H1 (cell line): Measurements from ENCODE around the gene ZFPL1. TPM values are rescaled to one million over a fixed set of nuclear protein-coding genes. Genes with fewer than 3 reads are reported as not detected.

Experiments used
- CTCF ChIA-PET: fragments of 300-600 bp; sonication (Branson Sonifier 250); formaldehyde crosslinking; loops from one replicate; lab custom pipeline; 2021; ENCODE audit not compliant: partially characterized antibody; lab: Charles Lee
- POLR2A ChIA-PET: fragments of 300-600 bp; sonication (Branson Sonifier 250); formaldehyde crosslinking; loops from one replicate; lab custom pipeline; 2021; ENCODE audit warnings: inconsistent platforms; ENCODE audit not compliant: partially characterized antibody; lab: Charles Lee
- DNase-seq, 2 experiments: peaks; one replicate each; pipeline versions ENCODE4 v3.0.0 to v3.0.0-alpha.2; 2010 to 2022; ENCODE audit warnings: low spot score in 2 of 2, low read depth in 1 of 2, mixed read lengths in 1 of 2
- FAIRE-seq: peaks from 2 replicates; lab custom pipeline; 2011; peaks lifted over from hg19 to GRCh38; lab: Jason Lieb, UNC
- H2AFZ ChIP-seq: 2 replicates; pipeline ENCODE4 v1.8.1; 2012; ENCODE audit warnings: low read length, inconsistent platforms
- H2AK5ac ChIP-seq: 2 replicates; pipeline ENCODE4 v1.6.1; 2013; ENCODE audit warnings: low read depth, low read length
- H2BK120ac ChIP-seq: replicated peaks from 2 replicates; pipeline ENCODE3; 2013; ENCODE audit warnings: low read depth, low read length, inconsistent platforms
- H2BK12ac ChIP-seq: 2 replicates; pipeline ENCODE4 v1.6.1; 2013; ENCODE audit warnings: low read depth, low read length
- H2BK15ac ChIP-seq: 2 replicates; pipeline ENCODE4 v1.6.1; 2013; ENCODE audit warnings: low read length
- H2BK20ac ChIP-seq: 2 replicates; pipeline ENCODE4 v1.6.1; 2013; ENCODE audit warnings: low read length
- H2BK5ac ChIP-seq: 2 replicates; pipeline ENCODE4 v1.6.1; 2013; ENCODE audit warnings: low read depth, low read length
- H3K14ac ChIP-seq: 2 replicates; pipeline ENCODE4 v1.6.1; 2013; ENCODE audit warnings: inconsistent platforms; ENCODE audit not compliant: insufficient read length
- H3K18ac ChIP-seq: 2 replicates; pipeline ENCODE4 v1.6.1; 2013; ENCODE audit warnings: low read length; ENCODE audit errors: extremely low read depth
- H3K23ac ChIP-seq: 2 replicates; pipeline ENCODE4 v1.6.1; 2013; ENCODE audit warnings: inconsistent platforms; ENCODE audit not compliant: insufficient read length
- H3K23me2 ChIP-seq: 2 replicates; pipeline ENCODE4 v1.6.1; 2013; ENCODE audit warnings: low read depth, low read length
- H3K27ac ChIP-seq: 2 replicates; pipeline ENCODE4 v1.6.1; 2011; ENCODE audit warnings: low read depth, low read length, inconsistent platforms
- H3K27me3 ChIP-seq, 4 experiments: replicated peaks in 1 of 4; 1 replicate in 1 of 4; 2 replicates in 3 of 4; pipeline versions ENCODE4 v1.6.1 to v1.8.1; 2011 to 2013; ENCODE audit warnings: low read length in 3 of 4, mild to moderate bottlenecking in 3 of 4, inconsistent platforms in 2 of 4, mixed read lengths in 2 of 4, moderate library complexity in 1 of 4; ENCODE audit not compliant: control insufficient read depth in 3 of 4, insufficient read depth in 3 of 4; ENCODE audit errors: extremely low read depth in 1 of 4
- H3K36me3 ChIP-seq, 4 experiments: 2 replicates each; pipeline versions ENCODE4 v1.6.1 to v1.8.1; 2011 to 2013; ENCODE audit warnings: mild to moderate bottlenecking in 4 of 4, low read length in 3 of 4, moderate library complexity in 2 of 4, control low read depth in 1 of 4, inconsistent platforms in 1 of 4; ENCODE audit not compliant: insufficient read depth in 4 of 4, control insufficient read depth in 2 of 4
- H3K4ac ChIP-seq: replicated peaks from 2 replicates; pipeline ENCODE3; 2013; ENCODE audit warnings: low read length, low read depth, mixed read lengths, inconsistent platforms; ENCODE audit not compliant: insufficient read length
- H3K4me1 ChIP-seq, 4 experiments: replicated peaks in 1 of 4; 1 replicate in 1 of 4; 2 replicates in 3 of 4; pipeline versions ENCODE4 v1.6.1 to v1.8.1; 2011 to 2013; ENCODE audit warnings: low read length in 3 of 4, inconsistent platforms in 2 of 4, mixed read lengths in 1 of 4; ENCODE audit not compliant: insufficient read depth in 4 of 4, control insufficient read depth in 3 of 4
- H3K4me2 ChIP-seq, 2 experiments: 2 replicates each; pipeline versions ENCODE4 v1.6.1 to v1.8.1; 2011 to 2013; ENCODE audit warnings: low read depth in 2 of 2, low read length in 2 of 2, control low read depth in 1 of 2, inconsistent platforms in 1 of 2, mild to moderate bottlenecking in 1 of 2; ENCODE audit not compliant: insufficient read depth in 1 of 2
- H3K4me3 ChIP-seq, 4 experiments: fragments of 200-600, 300-600 bp in 1 of 4; sonication (generic), shearing (Covaris generic), sonication (Bioruptor Twin) in 1 of 4; 2 replicates each; pipeline versions ENCODE4 v1.5.1 to v1.8.1; 2011 to 2016; ENCODE audit warnings: low read length in 4 of 4, low read depth in 3 of 4, control low read depth in 2 of 4, inconsistent platforms in 2 of 4, mild to moderate bottlenecking in 2 of 4, mixed read lengths in 1 of 4, moderate library complexity in 1 of 4; ENCODE audit not compliant: insufficient read depth in 2 of 4; ENCODE audit errors: extremely low read depth in 1 of 4
- H3K56ac ChIP-seq: replicated peaks from 2 replicates; pipeline ENCODE3; 2013; ENCODE audit warnings: low read depth, mild to moderate bottlenecking, mixed read lengths, low read length, inconsistent platforms; ENCODE audit not compliant: insufficient read length
- H3K79me1 ChIP-seq: 2 replicates; pipeline ENCODE4 v1.6.1; 2013; ENCODE audit warnings: low read depth, low read length, control low read depth
- H3K79me2 ChIP-seq, 2 experiments: 2 replicates each; pipeline versions ENCODE4 v1.6.1 to v1.8.1; 2012 to 2013; ENCODE audit warnings: low read length in 2 of 2, mild to moderate bottlenecking in 2 of 2, inconsistent platforms in 1 of 2; ENCODE audit not compliant: insufficient read depth in 2 of 2, control insufficient read depth in 1 of 2
- H3K9ac ChIP-seq, 4 experiments: replicated peaks in 1 of 4; 1 replicate in 1 of 4; 2 replicates in 3 of 4; pipeline versions ENCODE4 v1.6.1 to v1.8.1; 2011 to 2013; ENCODE audit warnings: low read depth in 3 of 4, low read length in 3 of 4, control low read depth in 2 of 4, mild to moderate bottlenecking in 2 of 4, moderate library complexity in 2 of 4, inconsistent platforms in 1 of 4; ENCODE audit errors: extremely low read depth in 1 of 4
- H3K9me3 ChIP-seq, 2 experiments: 2 replicates each; pipeline versions ENCODE4 v1.6.1 to v1.8.1; 2012 to 2013; ENCODE audit warnings: mild to moderate bottlenecking in 2 of 2, moderate library complexity in 2 of 2, control low read depth in 1 of 2, inconsistent platforms in 1 of 2, low read depth in 1 of 2, low read length in 1 of 2, mixed read lengths in 1 of 2; ENCODE audit not compliant: insufficient read depth in 2 of 2
- H4K20me1 ChIP-seq, 2 experiments: replicated peaks in 1 of 2; 2 replicates each; pipeline versions ENCODE3 to v1.8.1; 2011 to 2013; ENCODE audit warnings: inconsistent platforms in 2 of 2, low read length in 2 of 2, mild to moderate bottlenecking in 1 of 2; ENCODE audit not compliant: insufficient read depth in 2 of 2, control insufficient read depth in 1 of 2
- H4K5ac ChIP-seq: 2 replicates; pipeline ENCODE4 v1.6.1; 2013; ENCODE audit warnings: low read length, low read depth, mixed read lengths, inconsistent platforms; ENCODE audit not compliant: insufficient read length
- H4K8ac ChIP-seq: 2 replicates; pipeline ENCODE4 v1.8.0; 2013; ENCODE audit warnings: mild to moderate bottlenecking, moderate library complexity, low read length, inconsistent platforms; ENCODE audit not compliant: insufficient read depth; ENCODE audit errors: extremely low read depth
- H4K91ac ChIP-seq: replicated peaks from 2 replicates; pipeline ENCODE3; 2013; ENCODE audit warnings: low read length, mixed read lengths, inconsistent platforms; ENCODE audit not compliant: insufficient read length
- CREB1 ChIP-seq: IDR thresholded peaks from 2 replicates; pipeline ENCODE4 v1.6.1; 2012; ENCODE audit warnings: inconsistent platforms
- WGBS, 2 experiments: shearing (Covaris generic) in 1 of 2; methylation state at CpG; one replicate each; pipeline versions ENCODE4 v1.1.6 to v1.1.7; 2013 to 2015; ENCODE audit warnings: low lambda C conversion rate in 2 of 2, mixed read lengths in 2 of 2, inconsistent platforms in 1 of 2, low coverage in 1 of 2, missing lambda C conversion rate in 1 of 2; ENCODE audit not compliant: insufficient replicate concordance in 2 of 2, insufficient coverage in 1 of 2, insufficient read length in 1 of 2; ENCODE audit errors: extremely low coverage in 1 of 2, missing lambda C conversion rate in 1 of 2; 5-methylcytosine and 5-hydroxymethylcytosine counted together
- polyA plus RNA-seq, 7 experiments: library from polyadenylated mRNA; depleted of rRNA in 3 of 7; stranded (reverse) in 5 of 7; unstranded in 2 of 7; fragments of >200 nt in 5 of 7; fragments of 200-250 nt in 2 of 7; gene quantifications; 1 replicate in 5 of 7; 2 replicates in 1 of 7; 4 replicates in 1 of 7; pipeline versions ENCODE4 v1.2.1 to v1.2.3, GENCODE V29; 2011 to 2013; ENCODE audit warnings: missing spikeins in 2 of 7, mixed read lengths in 2 of 7
- total RNA-seq: library from RNA; stranded (reverse); fragmentation: NEBNext Ultra II Directional; extraction: Animal tissue kit (Norgen Biotek cat#: 25700); gene quantifications from 2 replicates; pipeline ENCODE4 v1.2.1, GENCODE V29; 2021

ZFPL1 gene
- total and polyA plus RNA-seq, 2 of the 8 experiments (the other 6 are each of a cell fraction or from before 2014, with no cell fraction given) = 21.5 to 76.8 TPM

DNA sequence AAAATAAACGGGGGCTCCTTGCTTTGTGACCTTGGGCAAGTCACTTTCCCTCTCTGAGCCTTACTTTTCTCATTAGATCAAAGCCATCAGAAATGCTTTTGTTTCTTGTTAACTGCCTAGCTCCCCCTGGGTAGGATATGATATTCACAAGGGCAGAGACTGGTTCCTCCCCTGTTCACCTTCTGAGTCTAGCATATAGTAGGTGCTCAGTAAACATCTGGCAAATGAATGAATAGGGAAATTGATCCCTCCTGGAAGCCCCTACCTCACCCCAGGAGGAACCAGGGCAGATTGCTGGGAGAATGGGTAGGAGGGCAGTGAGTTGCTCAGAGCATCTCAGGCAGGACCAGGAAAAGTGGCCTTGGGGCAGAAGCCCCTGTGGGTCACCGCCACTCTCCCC is 49.6 kb upstream of the ZFPL1 start:
- H4K20me1 ChIP-seq = no peaks in the 10 kb centered on the region

More for the DNA sequence above, 49.6 kb upstream of the ZFPL1 start:
- Histone ChIP-seq H3K9ac (no peak overlapping the region), H3K27ac (no peak overlapping the region), H4K8ac (no peak overlapping the region), H4K5ac (no peak overlapping the region), H3K36me3 (no peaks in the 10 kb centered on the region; a peak in 2 of 8 replicates), H2BK12ac (no peak overlapping the region), H3K27me3 (no peaks in the 10 kb centered on the region), H2BK20ac (no peak overlapping the region), H3K79me2 (no peaks in the 10 kb centered on the region), H3K9me3 (no peaks in the 10 kb centered on the region), H3K23ac (no peak overlapping the region), H3K56ac (no peak overlapping the region), H3K14ac (no peak overlapping the region), H3K18ac (no peak overlapping the region), H3K4me3 (no peak overlapping the region), H3K4me1 (no peaks in the 10 kb centered on the region), H3K23me2 (no peaks in the 10 kb centered on the region), H3K4me2 (no peak overlapping the region), H2AK5ac (no peak overlapping the region), H2BK5ac (no peak overlapping the region), H2BK15ac (no peak overlapping the region), H2BK120ac (no peak overlapping the region), H3K79me1 (no peaks in the 10 kb centered on the region), H3K4ac (no peak overlapping the region), H2AFZ (no peak overlapping the region), H4K91ac (no peak overlapping the region)
- 84% methylated on average over 2 of the region's 2 CpGs; no CpG with 5 or more reads in 1 of the 2 experiments for WGBS, 2 experiments
- DNase-seq (no peak), FAIRE-seq (no peak)
- no peak for TF ChIP-seq CREB1
- ChIA-PET POLR2A (no interaction called here), CTCF (interaction anchor here (1.2 to 3.1 kb wide), 3 partner anchors 21 to 44 kb away, joined by 4 to 12 read pairs (median 4); partner anchors contain the start of gene ARL2)
